Measurements from ENCODE around the gene ACTBL2.

- TF ChIP-seq, protein P1, sequence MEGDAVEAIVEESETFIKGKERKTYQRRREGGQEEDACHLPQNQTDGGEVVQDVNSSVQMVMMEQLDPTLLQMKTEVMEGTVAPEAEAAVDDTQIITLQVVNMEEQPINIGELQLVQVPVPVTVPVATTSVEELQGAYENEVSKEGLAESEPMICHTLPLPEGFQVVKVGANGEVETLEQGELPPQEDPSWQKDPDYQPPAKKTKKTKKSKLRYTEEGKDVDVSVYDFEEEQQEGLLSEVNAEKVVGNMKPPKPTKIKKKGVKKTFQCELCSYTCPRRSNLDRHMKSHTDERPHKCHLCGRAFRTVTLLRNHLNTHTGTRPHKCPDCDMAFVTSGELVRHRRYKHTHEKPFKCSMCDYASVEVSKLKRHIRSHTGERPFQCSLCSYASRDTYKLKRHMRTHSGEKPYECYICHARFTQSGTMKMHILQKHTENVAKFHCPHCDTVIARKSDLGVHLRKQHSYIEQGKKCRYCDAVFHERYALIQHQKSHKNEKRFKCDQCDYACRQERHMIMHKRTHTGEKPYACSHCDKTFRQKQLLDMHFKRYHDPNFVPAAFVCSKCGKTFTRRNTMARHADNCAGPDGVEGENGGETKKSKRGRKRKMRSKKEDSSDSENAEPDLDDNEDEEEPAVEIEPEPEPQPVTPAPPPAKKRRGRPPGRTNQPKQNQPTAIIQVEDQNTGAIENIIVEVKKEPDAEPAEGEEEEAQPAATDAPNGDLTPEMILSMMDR (IDR thresholded peaks at IDR 0.05): no peak
- TF ChIP-seq POLR2A (IDR thresholded peaks at IDR 0.05) (no peak), EP300 (IDR thresholded peaks at IDR 0.05) (no peak)
Observed at GRCh38 chr5:57453728-57454127, 28.9 kb downstream of the ACTBL2 start.

All from tibial nerve (tissue), 4 donors.